Upper lobe of left lung (tissue), 4 donors: Measurements from ENCODE around the gene ZNF433.

ENCODE experiments used
- CTCF ChIP-seq, 6 experiments: fragments of 450-650 bp in 4 of 6; fragments of 200-600 bp in 2 of 6; sonication (generic) in 2 of 6; IDR thresholded peaks; one replicate each; pipeline ENCODE4 v1.5.1; 2016 to 2019; ENCODE audit warnings: antibody characterized with exemption in 6 of 6
- EP300 ChIP-seq, 4 donors: sonication (generic); formaldehyde crosslinking; IDR thresholded peaks; one replicate each; pipeline ENCODE4 v1.5.1; 2017; ENCODE audit warnings: antibody characterized with exemption in 4 of 4, control low read depth in 2 of 4
- POLR2A ChIP-seq, 4 donors: fragments of 450-650 bp; IDR thresholded peaks; one replicate each; pipeline ENCODE4 v1.5.1; 2016 to 2017; ENCODE audit warnings: antibody characterized with exemption in 4 of 4, mild to moderate bottlenecking in 2 of 4

- no peak for TF ChIP-seq EP300 (IDR thresholded peaks at IDR 0.05)
- no peak for TF ChIP-seq CTCF (IDR thresholded peaks at IDR 0.05)
- TF ChIP-seq POLR2A (IDR thresholded peaks at IDR 0.05), result no peak
Observed at GRCh38 chr19:12055784-12056183, 20.3 kb upstream of the ZNF433 start.
